Fibroblast of mammary gland (primary cell): ENCODE data around the gene ZFP36L2.

Experiments
- DNase-seq: peaks from one replicate; pipeline ENCODE4 v3.0.0-alpha.2; 2010; ENCODE audit warnings: low read depth
- H3K4me3 ChIP-seq: 2 replicates; pipeline ENCODE4 v1.5.1; 2011; ENCODE audit warnings: low read depth, mild to moderate bottlenecking, low read length, moderate library complexity; ENCODE audit not compliant: control insufficient read depth
- CTCF ChIP-seq: conservative IDR thresholded peaks from 2 replicates; pipeline ENCODE4 v1.5.1; 2011; ENCODE audit warnings: low read depth, low read length, inconsistent platforms; ENCODE audit not compliant: control insufficient read depth, insufficient read depth

Gene ZFP36L2

GRCh38 chr2:43239981-43240765, 13.8 kb upstream of the ZFP36L2 start:
- DNase-seq = no peak
- TF ChIP-seq CTCF = peak; percentile 12
- H3K4me3 ChIP-seq = no peak overlapping the region

- no peak for DNase-seq
- H3K4me3 ChIP-seq = no peak overlapping the region
- no peak for TF ChIP-seq CTCF
Measured at GRCh38 chr2:43238813-43239212, 12.4 kb upstream of the ZFP36L2 start.

GRCh38 chr2:43238176-43238575, 11.8 kb upstream of the ZFP36L2 start:
- no peak overlapping the region for H3K4me3 ChIP-seq
- no peak for TF ChIP-seq CTCF
- peak; percentile 33 for DNase-seq

- no peak for DNase-seq
- TF ChIP-seq CTCF = no peak
- H3K4me3 ChIP-seq = no peak overlapping the region
Measured at GRCh38 chr2:43233218-43234212, 7.1 kb upstream of the ZFP36L2 start.

- no peak overlapping the region for H3K4me3 ChIP-seq
- TF ChIP-seq CTCF = no peak
Measured at GRCh38 chr2:43230951-43231827, 4.8 kb upstream of the ZFP36L2 start.

GRCh38 chr2:43230351-43230885, 4.0 kb upstream of the ZFP36L2 start:
- TF ChIP-seq CTCF = no peak
- no peak for DNase-seq

More at GRCh38 chr2:43230951-43231827, 4.8 kb upstream of the ZFP36L2 start:
- DNase-seq = no peak

More at GRCh38 chr2:43230351-43230885, 4.0 kb upstream of the ZFP36L2 start:
- H3K4me3 ChIP-seq = no peak overlapping the region
